Lower lobe of right lung (tissue), 2 donors: ENCODE results near the gene GSN. TPM values are rescaled to one million over a fixed set of nuclear protein-coding genes. Genes with fewer than 3 reads are reported as not detected.

Experiments used
- ATAC-seq, 2 donors: fragments of 200-7000 bp; cut with Tn5 transposase; one replicate each; pipeline ENCODE4 v1.9.1; 2020 to 2022; ENCODE audit warnings: mild to moderate bottlenecking in 2 of 2, moderate library complexity in 2 of 2
- DNase-seq: peaks from one replicate; pipeline ENCODE4 v3.0.0-alpha.2; 2020
- H3K27ac ChIP-seq: fragments of 200-600 bp; one replicate; pipeline ENCODE4 v1.8.0; 2022
- H3K27me3 ChIP-seq: fragments of 200-600 bp; one replicate; pipeline ENCODE4 v1.8.0; 2022; ENCODE audit warnings: low read depth
- H3K36me3 ChIP-seq: fragments of 200-600 bp; one replicate; pipeline ENCODE4 v1.8.0; 2022; ENCODE audit warnings: mild to moderate bottlenecking
- H3K4me1 ChIP-seq: fragments of 200-600 bp; one replicate; pipeline ENCODE4 v1.8.0; 2022
- H3K4me3 ChIP-seq: fragments of 200-600 bp; one replicate; pipeline ENCODE4 v1.8.0; 2022; ENCODE audit warnings: mild to moderate bottlenecking
- H3K9me3 ChIP-seq: fragments of 200-600 bp; one replicate; pipeline ENCODE4 v1.8.0; 2022
- CTCF ChIP-seq: fragments of 200-600 bp; IDR thresholded peaks from one replicate; pipeline ENCODE4 v1.8.0; 2022; ENCODE audit warnings: antibody characterized with exemption, mild to moderate bottlenecking
- intact Hi-C: fragments of 100-400 bp; cut with DNase I; formaldehyde crosslinking; loops from one replicate; pipeline ENCODE4 v1.11.0; 2022
- total RNA-seq: library from RNA; stranded (reverse); fragmentation: NEBNext Ultra II Directional; extraction: Animal tissue kit (Norgen Biotek cat#: 25700); gene quantifications from one replicate; pipeline ENCODE4 v1.2.1, GENCODE V29; 2021
- donor health status: DM: no; HTN: yes; CAD: no; lungs with severe emphysema.

GSN gene
- total RNA-seq, 1 donor from 2014 or later = 388 TPM

GRCh38 chr9:121253821-121254501, 14.0 kb upstream of the GSN start:
- no peak overlapping the region for H3K4me3 ChIP-seq
- H3K27ac ChIP-seq = no peak overlapping the region
- H3K36me3 ChIP-seq = no peaks in the 10 kb centered on the region
- intact Hi-C loops = no loop called here
- TF ChIP-seq CTCF = no peak
- H3K27me3 ChIP-seq = no peaks in the 10 kb centered on the region
- no peaks in the 10 kb centered on the region for H3K4me1 ChIP-seq
- ATAC-seq (peak; percentile 32 to 41), DNase-seq (no peak)
- H3K9me3 ChIP-seq = no peaks in the 10 kb centered on the region

- Histone ChIP-seq H3K4me1 (no peaks in the 10 kb centered on the region), H3K36me3 (no peaks in the 10 kb centered on the region), H3K4me3 (no peak overlapping the region), H3K27ac (no peak overlapping the region), H3K9me3 (no peaks in the 10 kb centered on the region), H3K27me3 (no peaks in the 10 kb centered on the region)
- intact Hi-C loops = no loop called here
- no peak for DNase-seq
- TF ChIP-seq CTCF = no peak
- no peak for ATAC-seq
Observed at GRCh38 chr9:121259498-121259897, 8.5 kb upstream of the GSN start.

- H3K4me3 ChIP-seq = no peak overlapping the region
- DNase-seq (no peak), ATAC-seq (no peak)
- no peaks in the 10 kb centered on the region for H3K9me3 ChIP-seq
- H3K36me3 ChIP-seq = no peaks in the 10 kb centered on the region
- H3K27ac ChIP-seq = no peak overlapping the region
- intact Hi-C loops = no loop called here
- no peak for TF ChIP-seq CTCF
- no peaks in the 10 kb centered on the region for H3K4me1 ChIP-seq
- H3K27me3 ChIP-seq = no peaks in the 10 kb centered on the region
Observed at GRCh38 chr9:121259935-121260334, 8.0 kb upstream of the GSN start.

GRCh38 chr9:121260457-121261106, 7.4 kb upstream of the GSN start:
- ATAC-seq (no peak), DNase-seq (no peak)
- Histone ChIP-seq H3K27ac (no peak overlapping the region), H3K4me1 (no peaks in the 10 kb centered on the region), H3K36me3 (no peaks in the 10 kb centered on the region), H3K9me3 (no peaks in the 10 kb centered on the region), H3K4me3 (no peak overlapping the region), H3K27me3 (no peaks in the 10 kb centered on the region)
- TF ChIP-seq CTCF = no peak
- intact Hi-C loops = no loop called here

GRCh38 chr9:121261107-121261460, 6.9 kb upstream of the GSN start:
- H3K4me1 ChIP-seq = no peaks in the 10 kb centered on the region
- intact Hi-C loops = no loop called here
- no peaks in the 10 kb centered on the region for H3K36me3 ChIP-seq
- H3K4me3 ChIP-seq = no peak overlapping the region
- ATAC-seq = peak in 1 of 2 donors; percentile 39
- TF ChIP-seq CTCF = no peak
- no peaks in the 10 kb centered on the region for H3K9me3 ChIP-seq
- no peaks in the 10 kb centered on the region for H3K27me3 ChIP-seq
- no peak overlapping the region for H3K27ac ChIP-seq
- no peak for DNase-seq
